Right ventricle myocardium superior (tissue), 1 donor: ENCODE measurements around the gene PDGFA. TPM values are rescaled to one million over a fixed set of nuclear protein-coding genes. Genes with fewer than 3 reads are reported as not detected.
A peak's percentile ranks its signal among the peaks of the same experiment; 100 is the strongest.
"Not testable (repeated sequence)": the region's sequence is repeated elsewhere in the genome, so short reads cannot be mapped to it uniquely, and the experiment has no call there.

Experiments
- ATAC-seq: fragments of 200-7000 bp; cut with Tn5 transposase; one replicate; pipeline ENCODE4 v1.9.1; 2020; ENCODE audit warnings: mild to moderate bottlenecking; ENCODE audit not compliant: poor library complexity
- DNase-seq: peaks from one replicate; pipeline ENCODE4 v3.0.0-alpha.2; 2020
- intact Hi-C: fragments of 100-400 bp; cut with DNase I; formaldehyde crosslinking; loops from one replicate; pipeline ENCODE4 v1.11.2; 2022
- total RNA-seq: library from RNA; stranded (reverse); fragmentation: NEBNext Ultra II Directional; extraction: Animal tissue kit (Norgen Biotek cat#: 25700); gene quantifications from one replicate; pipeline ENCODE4 v1.2.1, GENCODE V29; 2021
- donor health status: DM: no; HTN: yes; CAD: no; lungs with severe emphysema.

PDGFA gene
- total RNA-seq, 1 donor from 2014 or later = 34.5 TPM

- intact Hi-C loops = no loop called here
- DNase-seq (no peak), ATAC-seq (no peak)
These were observed 34.0 kb upstream of the PDGFA start for GRCh38 chr7:553636-554111.

GRCh38 chr7:552868-553635 lies 33.4 kb upstream of the PDGFA start:
- intact Hi-C loops = no loop called here
- ATAC-seq (no peak), DNase-seq (no peak)

DNA sequence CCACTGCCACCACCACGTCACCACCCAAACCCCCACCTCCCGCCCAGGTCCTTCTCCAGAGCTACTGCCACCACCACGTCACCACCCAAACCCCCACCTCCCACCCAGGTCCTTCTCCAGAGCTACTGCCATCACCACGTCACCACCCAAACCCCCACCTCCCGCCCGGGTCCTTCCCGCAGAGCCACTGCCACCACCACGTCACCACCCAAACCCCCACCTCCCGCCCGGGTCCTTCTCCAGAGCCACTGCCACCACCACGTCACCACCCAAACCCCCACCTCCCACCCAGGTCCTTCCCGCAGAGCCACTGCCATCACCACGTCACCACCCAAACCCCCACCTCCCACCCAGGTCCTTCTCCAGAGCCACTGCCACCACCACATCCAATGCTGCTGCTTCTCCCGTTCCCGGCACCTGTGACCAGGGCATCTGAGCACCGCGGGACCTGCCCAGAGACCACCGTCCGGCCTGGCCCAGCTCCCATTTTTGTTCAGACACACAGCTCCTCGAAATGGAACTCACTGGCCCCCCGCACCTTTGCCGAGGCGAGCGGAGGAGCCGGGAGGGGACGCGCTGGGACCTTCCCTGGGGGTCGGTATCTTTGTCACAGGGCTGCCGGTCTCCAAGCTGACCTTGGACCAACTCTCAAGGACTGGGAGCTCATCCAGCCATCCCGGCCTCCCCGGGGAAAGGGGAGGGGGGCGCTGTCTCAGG lies 32.7 kb upstream of the PDGFA start:
- DNase-seq, intact Hi-C loops, ATAC-seq: not testable (repeated sequence)

DNA sequence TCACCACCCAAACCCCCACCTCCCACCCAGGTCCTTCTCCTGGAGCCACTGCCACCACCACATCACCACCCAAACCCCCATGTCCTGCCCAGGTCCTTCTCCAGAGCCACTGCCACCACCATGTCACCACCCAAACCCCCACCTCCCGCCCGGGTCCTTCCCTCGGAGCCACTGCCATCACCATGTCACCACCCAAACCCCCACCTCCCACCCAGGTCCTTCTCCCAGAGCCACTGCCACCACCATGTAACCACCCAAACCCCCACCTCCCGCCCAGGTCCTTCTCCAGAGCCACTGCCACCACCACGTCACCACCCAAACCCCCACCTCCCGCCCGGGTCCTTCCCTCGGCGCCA lies 31.9 kb upstream of the PDGFA start:
- ATAC-seq, intact Hi-C loops, DNase-seq: not testable (repeated sequence)

DNA sequence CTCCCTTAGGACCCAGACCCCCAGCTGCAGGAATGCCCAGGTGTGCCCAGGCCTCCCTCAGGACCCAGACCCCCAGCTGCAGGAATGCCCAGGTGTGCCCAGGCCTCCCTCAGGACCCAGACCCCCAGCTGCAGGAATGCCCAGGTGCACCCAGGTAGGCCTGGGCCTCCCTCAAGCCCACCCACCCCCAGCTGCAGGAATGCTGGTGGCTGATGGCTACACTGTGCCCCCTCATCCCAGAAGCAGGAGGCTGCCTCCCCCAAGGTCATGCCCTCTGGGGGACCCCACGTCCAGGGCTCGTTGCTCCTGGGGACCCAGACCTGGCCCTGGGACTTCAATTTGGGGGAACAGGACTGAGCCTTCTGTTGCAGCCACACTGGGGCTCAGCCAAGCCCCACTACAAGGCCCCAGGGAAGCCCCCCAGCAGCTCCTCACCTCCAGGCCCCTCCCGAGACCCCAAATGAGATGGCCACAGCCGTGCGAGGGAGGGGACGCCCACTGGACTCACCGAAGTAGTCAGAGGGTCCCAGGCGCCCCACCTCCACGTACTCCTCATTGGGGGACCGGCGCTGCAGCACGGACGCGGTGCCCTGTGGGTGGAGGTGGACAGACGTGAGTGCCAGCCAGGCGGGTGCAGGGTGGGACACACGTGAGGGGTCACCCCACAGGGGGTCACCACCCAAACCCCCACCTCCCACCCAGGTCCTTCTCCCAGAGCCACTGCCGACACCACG lies 31.4 kb upstream of the PDGFA start:
- no peak for DNase-seq

GRCh38 chr7:549891-550625 lies 30.4 kb upstream of the PDGFA start:
- no peak for ATAC-seq

More for the DNA sequence above, 31.4 kb upstream of the PDGFA start:
- intact Hi-C loops = no loop called here
- no peak for ATAC-seq

DNA sequence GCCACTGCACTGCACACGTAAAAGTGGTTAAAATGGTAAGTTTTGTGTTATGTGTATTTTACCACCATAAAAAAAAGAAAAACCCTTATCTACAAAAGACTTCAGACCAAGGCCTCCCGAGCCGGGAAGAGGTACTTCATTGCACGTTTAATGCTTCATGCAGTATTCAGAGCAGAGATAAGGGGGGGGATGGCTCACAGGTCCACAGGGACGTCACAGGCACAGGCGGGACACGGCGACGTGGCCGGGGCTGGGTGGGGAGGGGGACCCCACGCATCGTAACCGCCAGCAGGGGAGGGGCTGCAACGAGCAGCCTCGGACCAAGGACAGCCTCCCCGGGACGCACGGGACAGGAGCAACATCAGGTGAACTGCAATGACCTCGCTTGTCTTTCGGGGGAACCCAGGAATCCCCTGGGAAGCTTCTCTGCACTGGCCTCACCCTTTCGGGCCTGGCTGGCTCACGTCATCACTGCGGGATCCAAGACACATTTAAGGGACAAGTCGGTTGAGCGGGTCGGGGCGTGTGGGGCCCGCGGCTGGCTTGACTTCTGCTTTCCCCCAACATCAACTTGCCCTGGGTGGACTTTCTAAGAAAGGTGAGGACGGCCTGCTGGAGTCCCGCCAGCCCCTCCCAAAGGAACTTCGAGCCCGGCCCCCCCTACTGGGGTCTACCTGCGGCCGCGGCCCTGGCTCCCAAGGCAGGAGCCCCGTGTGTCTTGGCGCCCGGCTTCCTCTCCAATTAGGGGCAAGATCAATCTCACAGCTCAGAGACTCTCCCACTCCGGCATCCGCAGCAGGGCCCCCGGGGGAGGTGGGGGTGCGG lies 29.6 kb upstream of the PDGFA start:
- intact Hi-C loops = no loop called here
- ATAC-seq = no peak
- no peak for DNase-seq

More at GRCh38 chr7:549891-550625, 30.4 kb upstream of the PDGFA start:
- DNase-seq = no peak
- intact Hi-C loops = no loop called here

GRCh38 chr7:548401-548800 lies 28.8 kb upstream of the PDGFA start:
- intact Hi-C loops = no loop called here
- no peak for DNase-seq
- no peak for ATAC-seq

GRCh38 chr7:545470-545869 lies 25.8 kb upstream of the PDGFA start:
- ATAC-seq = no peak
- no peak for DNase-seq
- intact Hi-C loops = no loop called here

DNA sequence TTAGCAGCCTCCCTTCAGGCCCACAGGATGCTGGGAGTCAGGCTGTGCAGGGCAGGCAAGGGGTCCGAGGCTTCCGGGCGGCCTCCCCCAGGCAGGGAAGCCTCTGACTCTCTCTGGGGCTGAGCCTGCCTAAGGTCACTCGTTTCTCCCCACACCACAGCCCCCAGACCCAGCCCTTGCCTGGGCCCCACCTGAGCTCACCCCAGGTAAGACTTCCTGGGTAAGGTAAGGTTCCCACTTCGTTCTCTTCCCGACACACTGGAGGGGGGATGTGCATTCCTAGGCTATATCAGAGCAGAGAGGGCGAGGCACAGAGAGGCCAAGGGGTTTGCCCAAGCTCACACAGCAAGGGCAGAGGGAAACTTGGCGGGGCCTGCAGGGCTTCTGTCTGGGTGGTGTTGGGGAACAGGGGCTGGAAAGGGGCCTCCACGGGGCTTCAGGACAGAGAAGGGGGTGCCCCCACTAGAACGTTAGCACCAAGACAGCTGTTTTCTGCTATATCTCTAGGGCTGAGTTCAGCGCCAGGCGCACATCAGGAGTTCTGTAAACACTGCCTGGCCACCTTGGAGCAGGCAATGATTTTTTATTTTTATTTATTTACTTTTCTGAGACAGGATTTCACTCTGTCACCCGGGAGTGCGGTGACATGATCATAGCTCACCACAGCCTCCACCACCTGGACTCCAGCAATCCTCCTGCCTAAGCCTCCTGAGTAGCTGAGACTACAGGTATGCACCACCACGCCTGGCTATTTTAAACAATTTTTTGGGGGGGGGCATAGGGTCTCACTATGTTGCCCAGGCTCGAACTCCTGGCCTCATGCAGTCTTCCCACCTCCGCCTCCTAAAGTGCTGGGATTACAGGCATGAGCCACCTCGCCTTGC lies 24.9 kb upstream of the PDGFA start:
- intact Hi-C loops = no loop called here
- DNase-seq (no peak), ATAC-seq (no peak)

GRCh38 chr7:543501-544337 lies 24.1 kb upstream of the PDGFA start:
- ATAC-seq = no peak
- intact Hi-C loops = no loop called here
- DNase-seq = no peak

GRCh38 chr7:542713-543500 lies 23.3 kb upstream of the PDGFA start:
- intact Hi-C loops = no loop called here
- ATAC-seq (peak; percentile 28), DNase-seq (no peak)

DNA sequence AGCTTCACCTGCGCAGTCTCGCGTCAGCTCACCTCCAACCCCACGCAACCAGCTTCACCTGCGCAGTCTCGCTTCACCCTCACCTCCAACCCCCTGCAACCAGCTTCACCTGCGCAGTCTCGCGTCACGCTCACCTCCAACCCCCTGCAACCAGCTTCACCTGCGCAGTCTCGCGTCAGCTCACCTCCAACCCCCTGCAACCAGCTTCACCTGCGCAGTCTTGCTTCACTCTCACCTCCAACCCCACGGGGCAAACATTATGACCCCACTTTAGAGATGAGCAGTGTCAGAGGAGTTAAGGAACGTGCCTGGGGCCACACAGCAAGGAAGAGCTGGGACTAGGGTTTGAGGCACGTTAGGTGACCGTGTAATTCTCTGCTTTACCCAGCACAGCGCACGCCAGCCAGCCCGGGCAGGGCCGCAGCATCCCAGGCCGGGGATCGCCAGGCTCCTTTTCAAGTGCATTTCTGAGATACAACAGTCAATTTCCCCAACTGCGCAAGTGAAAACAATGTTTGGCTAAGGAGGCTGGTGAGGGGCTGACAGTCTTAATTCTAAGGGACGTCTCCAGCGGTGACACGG lies 22.6 kb upstream of the PDGFA start:
- ATAC-seq (no peak), DNase-seq (no peak)
- intact Hi-C loops = no loop called here

DNA sequence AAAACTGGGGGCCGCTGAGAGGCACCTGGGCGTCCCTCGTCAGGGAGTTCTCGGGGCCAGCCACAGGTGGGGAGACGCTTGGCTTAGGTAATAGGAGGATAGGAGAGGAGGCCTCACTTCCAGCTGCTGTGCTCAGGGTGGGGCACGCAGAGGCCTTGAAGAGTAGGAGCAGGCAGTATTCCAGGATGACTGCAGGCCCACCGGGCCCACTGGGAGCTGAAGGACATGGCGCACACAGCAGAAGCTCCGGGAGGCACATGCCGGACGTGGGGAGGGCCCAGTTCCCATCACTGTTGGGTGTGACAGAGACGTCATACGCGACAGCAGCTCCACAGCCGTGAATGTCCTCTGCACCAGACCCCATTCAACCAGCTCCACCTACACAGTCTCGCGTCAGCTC lies 22.0 kb upstream of the PDGFA start:
- ATAC-seq = no peak
- intact Hi-C loops = no loop called here
- DNase-seq = no peak

DNA sequence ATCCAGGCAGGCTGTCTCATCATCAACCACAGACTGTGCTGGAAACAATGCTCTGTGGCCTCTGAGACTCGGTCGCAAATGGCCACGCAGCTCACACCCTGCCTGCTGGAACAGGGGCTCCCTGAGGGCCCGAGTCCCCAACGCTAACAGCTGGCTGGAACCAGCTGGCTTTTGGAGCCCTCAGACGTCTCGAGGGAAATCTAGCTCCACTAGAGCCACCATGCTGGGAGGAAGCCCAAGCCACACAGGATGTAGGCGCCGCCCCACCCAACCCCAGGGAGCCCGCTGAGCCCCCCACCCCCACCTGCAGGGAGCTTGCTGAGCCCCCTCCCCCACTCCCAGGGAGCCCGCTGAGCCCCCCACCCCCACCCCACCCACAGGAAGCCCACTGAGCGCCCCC lies 21.4 kb upstream of the PDGFA start:
- intact Hi-C loops = no loop called here
- ATAC-seq = no peak
- DNase-seq = no peak
